KMS-11 (cell line): Measurements from ENCODE around the gene PCED1B.

Source experiments
- H2AFZ ChIP-seq: fragments of 200-600 bp; sonication (generic); 2 replicates; pipeline ENCODE4 v1.6.1; 2016; ENCODE audit warnings: antibody characterized with exemption, mixed run types, low read depth
- H3K27ac ChIP-seq: fragments of 200-600 bp; sonication (generic); 2 replicates; pipeline ENCODE4 v1.6.1; 2016; ENCODE audit warnings: mild to moderate bottlenecking, mixed run types
- H3K27me3 ChIP-seq: fragments of 200-600 bp; sonication (generic); 2 replicates; pipeline ENCODE4 v1.6.1; 2017; ENCODE audit warnings: mild to moderate bottlenecking, low read depth, mixed run types, moderate library complexity; ENCODE audit not compliant: insufficient read depth
- H3K36me3 ChIP-seq: fragments of 200-600 bp; sonication (generic); 2 replicates; pipeline ENCODE4 v1.6.1; 2017; ENCODE audit warnings: mild to moderate bottlenecking, mixed run types; ENCODE audit not compliant: insufficient read depth
- H3K4me1 ChIP-seq: fragments of 200-600 bp; sonication (generic); 2 replicates; pipeline ENCODE4 v1.6.1; 2016; ENCODE audit warnings: mild to moderate bottlenecking, low read depth, mixed run types; ENCODE audit not compliant: poor library complexity, severe bottlenecking
- H3K4me2 ChIP-seq: fragments of 200-600 bp; sonication (generic); 2 replicates; pipeline ENCODE4 v1.7.0; 2016; ENCODE audit warnings: mild to moderate bottlenecking, mixed run types
- H3K4me3 ChIP-seq: fragments of 200-600 bp; sonication (generic); IDR thresholded peaks from 2 replicates; pipeline ENCODE4 v1.6.1; 2017; ENCODE audit warnings: low read depth, low read length, mixed read lengths; ENCODE audit not compliant: insufficient read depth
- H3K79me2 ChIP-seq: fragments of 200-600 bp; sonication (generic); 2 replicates; pipeline ENCODE4 v1.6.1; 2016; ENCODE audit warnings: low read depth, mixed run types; ENCODE audit not compliant: insufficient read depth
- H3K9ac ChIP-seq: fragments of 200-600 bp; sonication (generic); 2 replicates; pipeline ENCODE4 v1.6.1; 2016; ENCODE audit warnings: mild to moderate bottlenecking, mixed run types
- H4K20me1 ChIP-seq: fragments of 200-600 bp; sonication (generic); 2 replicates; pipeline ENCODE4 v1.6.1; 2016; ENCODE audit warnings: mild to moderate bottlenecking, mixed run types; ENCODE audit not compliant: insufficient read depth
- CTCF ChIP-seq: fragments of 200-600 bp; sonication (generic); conservative IDR thresholded peaks from 2 replicates; pipeline ENCODE4 v1.6.1; 2017; ENCODE audit warnings: low read depth, mild to moderate bottlenecking, antibody characterized with exemption, low read length, moderate library complexity, mixed read lengths

Gene PCED1B

GRCh38 chr12:47236109-47236714, 156.8 kb downstream of the PCED1B start:
- Histone ChIP-seq H3K27me3 (no peaks in the 10 kb centered on the region), H4K20me1 (no peaks in the 10 kb centered on the region), H3K4me2 (no peak overlapping the region), H3K27ac (no peak overlapping the region), H3K36me3 (no peaks in the 10 kb centered on the region), H3K4me3 (no peak overlapping the region), H2AFZ (no peak overlapping the region), H3K4me1 (no peaks in the 10 kb centered on the region), H3K79me2 (no peaks in the 10 kb centered on the region), H3K9ac (no peak overlapping the region)
- TF ChIP-seq CTCF: no peak

- H3K79me2 ChIP-seq: no peaks in the 10 kb centered on the region
- H3K36me3 ChIP-seq: no peaks in the 10 kb centered on the region
- H3K9ac ChIP-seq: no peak overlapping the region
- no peak overlapping the region for H3K4me3 ChIP-seq
- H3K4me1 ChIP-seq: no peaks in the 10 kb centered on the region
- no peak overlapping the region for H3K4me2 ChIP-seq
- no peak overlapping the region for H2AFZ ChIP-seq
- H3K27me3 ChIP-seq: no peaks in the 10 kb centered on the region
- no peaks in the 10 kb centered on the region for H4K20me1 ChIP-seq
- no peak overlapping the region for H3K27ac ChIP-seq
- TF ChIP-seq CTCF: no peak
Measured at GRCh38 chr12:47237751-47238211, 158.4 kb downstream of the PCED1B start.

- no peak overlapping the region for H2AFZ ChIP-seq
- no peak overlapping the region for H3K4me3 ChIP-seq
- H3K36me3 ChIP-seq: no peaks in the 10 kb centered on the region
- no peak overlapping the region for H3K4me2 ChIP-seq
- no peaks in the 10 kb centered on the region for H4K20me1 ChIP-seq
- H3K27ac ChIP-seq: no peak overlapping the region
- no peaks in the 10 kb centered on the region for H3K27me3 ChIP-seq
- H3K9ac ChIP-seq: no peak overlapping the region
- no peak for TF ChIP-seq CTCF
- H3K79me2 ChIP-seq: no peaks in the 10 kb centered on the region
- no peaks in the 10 kb centered on the region for H3K4me1 ChIP-seq
Measured at GRCh38 chr12:47238669-47239114, 159.3 kb downstream of the PCED1B start.

- TF ChIP-seq CTCF: no peak
- H3K79me2 ChIP-seq: no peaks in the 10 kb centered on the region
- H4K20me1 ChIP-seq: no peaks in the 10 kb centered on the region
Measured at GRCh38 chr12:47242426-47242825, 163.0 kb downstream of the PCED1B start.

More at GRCh38 chr12:47242426-47242825, 163.0 kb downstream of the PCED1B start:
- H3K36me3 ChIP-seq: no peaks in the 10 kb centered on the region
- no peak overlapping the region for H3K27ac ChIP-seq
- H3K4me1 ChIP-seq: no peaks in the 10 kb centered on the region
- H3K4me2 ChIP-seq: no peak overlapping the region
- no peak overlapping the region for H2AFZ ChIP-seq
- H3K9ac ChIP-seq: no peak overlapping the region
- H3K4me3 ChIP-seq: no peak overlapping the region
- H3K27me3 ChIP-seq: no peaks in the 10 kb centered on the region
